ENCODE data around the gene MAP2K6. TPM values are rescaled to one million over a fixed set of nuclear protein-coding genes. Genes with fewer than 3 reads are reported as not detected.

The MAP2K6 gene
- total and polyA plus RNA-seq, 5 experiments from 2014 or later: 12.9 to 18.9 (median 15.9) TPM

GRCh38 chr17:69448431-69449102 is 34.1 kb downstream of the MAP2K6 start:
- POLR2A ChIA-PET: interaction anchor here (0.6 kb wide), 1 partner anchor 80 kb away, joined by 8 read pairs; no protein-coding TSS in a partner anchor
- H3K36me3 Mint-ChIP-seq: peaks cover 0 to 23% (median 13%) of the 10 kb centered on the region in 3 donors
- peaks cover 32 to 65% (median 46%) of the 10 kb centered on the region in 4 donors for H3K4me1 Mint-ChIP-seq
- DNase-seq (no peak), ATAC-seq (no peak)
- no peak overlapping the region for H3K4me3 Mint-ChIP-seq
- H3K27ac Mint-ChIP-seq: no peak overlapping the region
- H3K9me3 Mint-ChIP-seq: no peaks in the 10 kb centered on the region
- H3K27me3 Mint-ChIP-seq: no peaks in the 10 kb centered on the region

GRCh38 chr17:69450131-69450530 is 35.6 kb downstream of the MAP2K6 start:
- POLR2A ChIA-PET: no interaction called here
- Mint-ChIP-seq H3K27me3 (no peaks in the 10 kb centered on the region), H3K4me3 (peak overlapping the region in 1 of 10 donors; percentile 48), H3K9me3 (no peaks in the 10 kb centered on the region), H3K27ac (peak overlapping the region in 2 of 10 donors; percentile 3 to 65), H3K4me1 (peaks cover 26 to 56% (median 37%) of the 10 kb centered on the region in 4 donors), H3K36me3 (peaks cover 0 to 23% (median 13%) of the 10 kb centered on the region in 3 donors)
- ATAC-seq (no peak), DNase-seq (no peak)

- Mint-ChIP-seq H3K4me3 (no peak overlapping the region), H3K36me3 (peaks cover 0 to 27% (median 13%) of the 10 kb centered on the region in 3 donors), H3K27ac (peak overlapping the region in 1 of 10 donors; percentile 79), H3K27me3 (no peaks in the 10 kb centered on the region), H3K4me1 (peaks cover 21 to 52% (median 36%) of the 10 kb centered on the region in 4 donors), H3K9me3 (no peaks in the 10 kb centered on the region)
- DNase-seq (no peak), ATAC-seq (no peak)
- POLR2A ChIA-PET: no interaction called here
Observed at GRCh38 chr17:69450918-69451317, 36.4 kb downstream of the MAP2K6 start.

DNA sequence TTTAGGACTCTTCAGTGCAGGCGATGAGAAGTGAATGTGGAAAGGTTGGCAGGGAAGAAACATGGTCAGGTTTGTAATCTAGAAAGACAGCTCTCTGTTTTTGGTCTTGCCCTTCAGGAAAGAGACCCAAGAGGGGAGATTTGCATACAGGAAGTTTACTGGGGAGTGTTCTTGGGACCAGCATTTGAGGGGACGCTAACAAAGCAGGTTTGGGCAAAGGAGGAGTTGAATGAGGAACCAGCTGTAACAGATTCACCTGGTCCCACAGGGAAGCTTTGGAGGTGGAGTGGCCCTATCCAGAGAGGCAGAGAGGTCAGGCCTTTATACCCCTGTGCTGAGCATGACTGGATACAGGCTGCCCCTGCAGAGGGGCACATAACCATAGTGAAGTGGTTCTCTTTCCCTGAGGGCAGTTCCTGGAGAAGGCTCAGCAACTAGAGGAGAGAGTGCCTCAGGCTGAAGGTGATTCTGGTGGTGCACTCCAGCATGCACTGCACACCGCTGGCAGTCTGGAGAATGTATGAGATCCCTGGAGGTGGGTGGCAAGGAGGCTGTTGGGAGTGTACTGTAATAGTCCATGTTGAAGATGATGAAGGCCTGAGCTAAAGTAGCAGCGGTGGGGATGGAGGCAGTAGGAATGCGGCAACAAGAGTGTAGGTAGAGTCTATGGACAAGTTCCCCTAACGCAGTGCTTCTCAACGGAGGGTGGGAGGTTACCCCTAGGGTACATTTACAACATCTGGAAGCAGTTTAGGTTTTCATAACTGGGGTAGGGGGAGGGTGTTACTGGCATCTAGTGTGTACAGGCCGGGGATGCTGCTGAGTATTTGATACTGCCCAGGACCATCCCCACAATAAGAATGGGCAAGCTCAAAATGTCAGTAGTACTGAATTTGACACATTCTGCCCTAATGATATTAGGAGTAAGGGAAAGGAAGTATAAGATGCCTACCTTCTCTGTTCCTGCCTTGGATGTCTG is 37.2 kb downstream of the MAP2K6 start:
- H3K36me3 Mint-ChIP-seq: peaks cover 0 to 33% (median 10%) of the 10 kb centered on the region in 3 donors
- H3K9me3 Mint-ChIP-seq: no peaks in the 10 kb centered on the region
- peaks cover 20 to 54% (median 37%) of the 10 kb centered on the region in 4 donors for H3K4me1 Mint-ChIP-seq

DNA sequence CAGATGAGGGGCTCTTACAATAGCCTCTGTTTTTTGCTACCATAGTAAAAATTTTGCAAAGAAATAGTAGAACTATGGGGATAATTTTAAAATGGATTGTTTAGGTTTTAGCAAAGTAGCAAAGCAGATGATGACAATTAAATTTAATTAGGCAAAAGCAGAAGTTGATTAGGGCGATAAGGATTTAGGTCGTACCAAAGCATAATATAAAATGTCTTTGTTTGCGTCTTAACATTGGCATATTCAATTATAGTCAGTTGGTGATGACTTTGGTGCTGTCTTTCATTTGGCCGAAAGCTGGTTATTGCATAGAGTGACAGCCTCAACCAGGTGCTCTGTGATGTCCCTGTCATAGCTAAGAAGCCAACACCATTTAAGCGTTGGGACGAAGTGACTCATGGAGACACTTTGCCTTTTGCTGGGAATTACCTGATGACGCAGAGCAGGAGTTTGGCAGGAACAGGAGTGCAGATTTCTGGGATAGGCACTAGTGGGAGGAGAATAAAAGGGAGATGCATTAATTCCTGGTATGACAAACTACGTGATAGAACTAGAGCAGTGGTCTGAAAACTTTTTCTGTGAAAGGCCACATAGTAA is 38.3 kb downstream of the MAP2K6 start:
- peaks cover 0 to 29% (median 15%) of the 10 kb centered on the region in 3 donors for H3K36me3 Mint-ChIP-seq
- no peak for ATAC-seq
- peak overlapping the region in 1 of 10 donors; percentile 29 for H3K27ac Mint-ChIP-seq
- H3K27me3 Mint-ChIP-seq: no peaks in the 10 kb centered on the region
- POLR2A ChIA-PET: no interaction called here
- no peak for DNase-seq
- no peak overlapping the region for H3K4me3 Mint-ChIP-seq
- peaks cover 23 to 58% (median 39%) of the 10 kb centered on the region in 4 donors for H3K4me1 Mint-ChIP-seq
- no peaks in the 10 kb centered on the region for H3K9me3 Mint-ChIP-seq

More for the DNA sequence above, 37.2 kb downstream of the MAP2K6 start:
- Mint-ChIP-seq H3K4me3 (peak overlapping the region in 3 of 10 donors; percentile 12 to 54 (median 21)), H3K27ac (peak overlapping the region in 6 of 10 donors; percentile 1 to 79 (median 70)), H3K27me3 (no peaks in the 10 kb centered on the region)
- DNase-seq (no peak), ATAC-seq (no peak)
- POLR2A ChIA-PET: no interaction called here

GRCh38 chr17:69454051-69454450 is 39.6 kb downstream of the MAP2K6 start:
- Mint-ChIP-seq H3K4me3 (no peak overlapping the region), H3K36me3 (peaks cover 0 to 20% (median 8%) of the 10 kb centered on the region in 3 donors), H3K27me3 (no peaks in the 10 kb centered on the region), H3K9me3 (no peaks in the 10 kb centered on the region), H3K27ac (peak overlapping the region in 2 of 10 donors; percentile 38 to 47), H3K4me1 (peaks cover 28 to 61% (median 39%) of the 10 kb centered on the region in 4 donors)
- no peak for DNase-seq
- POLR2A ChIA-PET: no interaction called here
- no peak for ATAC-seq

DNA sequence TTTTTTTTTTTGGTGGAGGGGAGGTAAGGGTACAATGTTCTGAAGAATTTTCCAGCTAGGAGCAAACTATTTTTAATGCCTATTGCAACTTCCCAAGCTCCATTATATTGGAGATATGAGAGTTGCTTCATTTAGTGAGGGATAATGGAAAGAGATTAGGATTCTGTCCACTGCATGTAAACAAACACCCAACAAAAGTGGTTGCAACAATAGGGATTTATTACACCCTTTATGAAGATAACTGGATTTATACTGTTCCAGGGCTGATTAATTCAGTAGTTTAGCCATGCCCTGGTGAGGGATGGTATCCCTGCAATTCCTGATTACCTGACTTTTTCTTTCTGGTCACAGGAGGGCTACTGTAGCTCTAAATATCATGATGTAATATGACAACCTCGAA is 40.5 kb downstream of the MAP2K6 start:
- no peaks in the 10 kb centered on the region for H3K27me3 Mint-ChIP-seq
- no peak for DNase-seq
- no peak for ATAC-seq
- H3K4me1 Mint-ChIP-seq: peaks cover 28 to 60% (median 41%) of the 10 kb centered on the region in 4 donors
- no peak overlapping the region for H3K4me3 Mint-ChIP-seq
- H3K27ac Mint-ChIP-seq: no peak overlapping the region
- POLR2A ChIA-PET: no interaction called here
- peaks cover 0 to 22% (median 8%) of the 10 kb centered on the region in 3 donors for H3K36me3 Mint-ChIP-seq
- no peaks in the 10 kb centered on the region for H3K9me3 Mint-ChIP-seq

DNA sequence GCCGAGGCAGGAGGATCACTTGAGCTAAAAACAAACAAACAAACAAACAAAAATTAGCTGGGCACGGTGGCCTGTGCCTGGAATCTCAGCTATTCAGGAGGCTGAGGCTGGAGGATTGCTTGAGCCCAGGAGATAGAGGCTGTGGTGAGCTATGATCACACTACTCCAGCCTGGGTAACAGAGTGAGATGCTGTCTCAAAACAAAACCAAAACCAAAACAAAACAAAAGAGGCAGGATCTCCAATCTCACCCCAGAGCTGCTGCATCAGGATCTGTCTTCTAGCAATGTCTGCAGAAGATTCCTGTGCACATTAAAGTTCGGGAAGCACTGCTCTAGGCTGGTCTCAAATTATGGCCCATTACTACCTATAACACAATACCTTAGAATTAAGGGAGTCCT is 43.1 kb downstream of the MAP2K6 start:
- Mint-ChIP-seq H3K36me3 (peaks cover 0 to 19% (median 5%) of the 10 kb centered on the region in 3 donors), H3K27me3 (no peaks in the 10 kb centered on the region), H3K4me1 (peaks cover 9 to 55% (median 32%) of the 10 kb centered on the region in 4 donors), H3K9me3 (no peaks in the 10 kb centered on the region), H3K27ac (peak overlapping the region in 1 of 10 donors; percentile 50), H3K4me3 (no peak overlapping the region)
- no peak for DNase-seq
- ATAC-seq: no peak
- POLR2A ChIA-PET: no interaction called here

DNA sequence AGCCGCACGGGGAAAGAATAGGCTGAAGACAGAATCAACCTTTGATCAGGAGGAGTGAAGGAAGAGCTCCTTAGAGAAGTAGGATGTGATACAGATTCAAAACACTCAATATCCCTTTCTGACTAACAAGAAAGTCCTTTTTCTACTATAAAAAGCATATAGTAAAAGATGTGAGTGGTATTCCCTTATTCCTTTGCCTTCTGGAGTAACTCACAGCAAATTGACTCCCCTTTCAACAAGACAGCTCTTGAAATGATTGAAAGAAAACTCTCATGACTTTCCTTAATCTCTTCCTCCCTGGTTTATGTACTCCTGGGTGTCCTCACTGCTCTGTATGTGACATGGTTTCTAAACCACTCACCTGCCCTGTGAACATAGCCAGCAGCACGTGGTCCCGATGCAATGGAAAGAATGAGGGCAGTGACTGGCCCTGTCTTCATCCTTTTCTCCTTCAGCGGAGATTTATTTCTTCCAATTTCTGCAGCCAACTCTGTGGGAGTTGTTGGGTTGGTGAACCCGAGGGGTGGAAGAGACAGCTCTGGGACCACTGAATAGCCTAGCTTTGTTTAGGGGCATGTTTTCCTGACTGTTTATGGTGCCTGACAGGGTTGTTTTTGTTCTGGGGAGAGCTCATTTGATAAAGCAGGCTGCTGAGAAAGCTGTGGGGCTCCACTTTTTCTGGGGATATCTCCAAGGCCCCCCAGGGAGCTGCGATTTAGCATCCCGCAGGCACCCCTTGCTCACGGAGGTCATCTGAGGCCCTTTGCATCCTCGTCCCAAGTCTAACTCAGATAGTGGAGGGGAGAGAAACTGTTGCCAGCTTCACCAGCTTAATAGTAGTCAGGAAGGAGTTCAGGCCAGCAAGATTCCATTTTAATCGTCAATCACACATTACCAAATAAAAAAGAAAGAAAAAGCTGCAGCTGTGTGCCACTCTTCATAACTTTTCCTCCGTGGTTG is 46.7 kb downstream of the MAP2K6 start:
- POLR2A ChIA-PET: no interaction called here

DNA sequence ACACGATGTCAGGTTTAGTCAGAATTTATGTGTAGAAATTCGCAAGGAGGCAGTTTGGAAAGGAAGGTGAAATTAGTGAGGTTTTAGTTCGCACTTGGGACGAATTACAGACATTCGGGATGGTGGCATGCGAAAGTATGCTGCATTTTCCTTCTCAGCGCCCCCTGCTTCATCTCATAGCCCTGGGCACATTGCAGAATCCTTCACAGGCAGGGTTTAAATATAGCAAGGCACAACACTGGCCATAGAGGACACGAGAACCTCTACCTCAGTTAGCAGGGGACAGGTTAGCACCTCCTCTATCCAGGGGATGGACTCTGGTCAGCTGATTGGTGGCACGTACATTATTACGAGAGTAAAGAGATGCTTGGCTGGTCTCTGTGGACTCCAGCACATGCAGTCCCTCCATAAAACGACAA is 47.5 kb downstream of the MAP2K6 start:
- H3K27me3 Mint-ChIP-seq: no peaks in the 10 kb centered on the region
- POLR2A ChIA-PET: no interaction called here
- H3K9me3 Mint-ChIP-seq: no peaks in the 10 kb centered on the region

More for the DNA sequence above, 46.7 kb downstream of the MAP2K6 start:
- Mint-ChIP-seq H3K9me3 (no peaks in the 10 kb centered on the region), H3K4me1 (peaks cover 9 to 52% (median 28%) of the 10 kb centered on the region in 4 donors), H3K27me3 (no peaks in the 10 kb centered on the region), H3K27ac (peak overlapping the region in 5 of 10 donors; percentile 15 to 67 (median 52)), H3K36me3 (peaks cover 0 to 18% (median 5%) of the 10 kb centered on the region in 3 donors), H3K4me3 (peak overlapping the region in 1 of 10 donors; percentile 6)
- ATAC-seq (no peak), DNase-seq (no peak)

DNA sequence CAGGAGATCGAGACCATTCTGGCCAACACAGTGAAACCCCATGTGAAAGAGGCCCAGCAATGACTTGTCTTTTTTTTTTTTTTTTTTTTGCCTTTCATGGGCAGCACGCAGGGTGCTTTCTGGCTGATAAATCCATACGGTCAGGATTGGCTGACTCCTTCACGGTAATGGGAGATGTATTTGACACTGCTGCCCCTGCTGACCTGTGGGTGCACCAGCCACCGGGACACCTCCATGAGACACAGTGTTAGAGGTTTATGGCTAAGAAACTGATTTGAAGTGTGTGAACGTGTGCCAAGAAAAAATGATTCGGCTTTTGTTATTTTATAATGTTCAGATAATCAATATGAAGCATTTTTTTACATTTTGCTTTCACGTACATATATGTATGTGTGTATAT is 48.4 kb downstream of the MAP2K6 start:
- Mint-ChIP-seq H3K4me1 (peaks cover 5 to 51% (median 26%) of the 10 kb centered on the region in 4 donors), H3K4me3 (no peak overlapping the region), H3K36me3 (peaks cover 0 to 16% (median under 1%) of the 10 kb centered on the region in 3 donors), H3K27me3 (no peaks in the 10 kb centered on the region), H3K27ac (no peak overlapping the region), H3K9me3 (no peaks in the 10 kb centered on the region)
- no peak for DNase-seq
- POLR2A ChIA-PET: no interaction called here
- ATAC-seq: no peak

More for the DNA sequence above, 47.5 kb downstream of the MAP2K6 start:
- peaks cover 5 to 54% (median 27%) of the 10 kb centered on the region in 4 donors for H3K4me1 Mint-ChIP-seq
- H3K27ac Mint-ChIP-seq: peak overlapping the region in 1 of 10 donors; percentile 15
- peaks cover 0 to 14% (median 2%) of the 10 kb centered on the region in 3 donors for H3K36me3 Mint-ChIP-seq
- H3K4me3 Mint-ChIP-seq: peak overlapping the region in 1 of 10 donors; percentile 6
- ATAC-seq (no peak), DNase-seq (no peak)
